ELR (cell line): ENCODE measurements around the gene TUBGCP6.

Source experiments
- DNase-seq: peaks from one replicate; pipeline ENCODE4 v3.0.0-alpha.2; 2015; ENCODE audit warnings: low read depth

Gene TUBGCP6

GRCh38 chr22:50226063-50226874 is 18.6 kb downstream of the TUBGCP6 start:
- no peak for DNase-seq

DNA sequence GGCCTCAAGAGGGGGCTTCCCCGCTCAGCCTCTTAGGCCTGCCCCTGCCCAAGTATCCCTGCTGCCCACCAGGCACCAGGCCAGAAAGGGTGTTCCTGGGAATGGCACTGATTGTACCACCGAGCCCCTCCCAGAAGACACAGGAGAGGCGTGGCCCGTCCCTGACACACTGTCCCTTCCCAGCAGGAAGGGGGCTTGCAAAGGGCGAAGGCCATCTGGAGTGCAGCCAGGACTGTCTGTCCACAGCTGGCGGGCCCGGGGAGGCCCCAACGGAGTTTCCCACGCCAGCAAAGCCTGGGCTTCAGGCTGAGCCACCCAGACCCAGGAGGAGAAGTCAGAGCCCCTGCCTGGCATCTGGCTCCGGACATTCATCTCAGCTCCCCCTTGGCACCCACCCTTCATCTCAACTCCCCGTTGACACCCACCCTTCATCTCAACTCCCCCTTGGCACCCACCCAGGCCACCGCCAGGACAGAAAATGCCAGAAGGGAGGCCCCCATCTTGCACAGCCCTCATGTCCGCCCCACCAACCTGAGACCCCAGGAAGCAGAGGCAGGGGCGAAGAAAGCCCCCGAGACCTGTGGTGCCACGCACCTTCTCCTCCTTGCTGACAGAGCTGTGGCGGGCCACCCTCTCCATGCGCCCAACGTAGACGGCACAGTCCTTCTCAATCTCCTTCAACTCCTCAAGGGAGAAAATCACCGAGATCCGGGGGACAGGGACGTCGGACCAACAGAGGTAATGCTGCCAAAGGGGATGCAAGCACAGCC is 19.4 kb downstream of the TUBGCP6 start:
- DNase-seq: no peak

DNA sequence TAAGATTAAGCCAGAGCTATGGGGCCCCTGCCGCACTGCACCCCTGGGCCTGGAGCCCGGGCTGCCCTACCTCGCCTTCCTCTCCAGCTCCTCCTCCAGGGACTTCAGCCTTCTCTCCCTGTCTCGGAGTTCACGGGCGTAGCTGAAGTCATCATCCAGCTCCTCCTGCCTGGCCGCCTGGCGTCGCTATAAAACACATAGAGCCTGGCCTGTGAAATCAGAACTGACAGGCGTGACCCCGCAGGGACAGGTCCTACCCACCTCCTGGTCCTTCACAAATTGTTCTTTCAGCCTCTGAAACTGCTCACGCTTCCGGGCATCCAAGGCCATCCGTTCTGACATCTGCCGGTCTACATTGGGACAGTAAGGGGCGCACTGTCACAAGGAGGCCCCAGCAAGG is 20.8 kb downstream of the TUBGCP6 start:
- DNase-seq: no peak

DNA sequence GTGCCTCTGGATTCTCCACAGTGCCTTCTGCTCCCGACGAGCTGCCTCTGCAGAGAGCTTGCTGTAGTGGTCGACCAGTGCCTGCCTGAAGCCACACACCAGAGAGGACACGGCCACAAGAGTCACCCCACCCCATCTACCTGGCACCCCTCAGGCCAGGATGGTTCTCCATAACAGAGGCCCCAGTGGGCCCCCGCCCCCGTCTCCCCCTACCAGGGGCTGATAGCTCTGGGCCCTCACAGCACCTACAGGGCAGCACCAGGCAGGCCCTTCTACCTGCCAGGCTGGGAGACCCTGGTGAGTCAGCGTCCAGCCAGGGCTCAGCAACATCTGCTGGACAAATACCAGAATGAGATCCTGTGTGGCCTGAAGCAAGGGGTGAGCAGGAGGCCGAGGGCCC is 22.3 kb downstream of the TUBGCP6 start:
- no peak for DNase-seq

GRCh38 chr22:50221410-50222300 is 23.2 kb downstream of the TUBGCP6 start:
- no peak for DNase-seq

DNA sequence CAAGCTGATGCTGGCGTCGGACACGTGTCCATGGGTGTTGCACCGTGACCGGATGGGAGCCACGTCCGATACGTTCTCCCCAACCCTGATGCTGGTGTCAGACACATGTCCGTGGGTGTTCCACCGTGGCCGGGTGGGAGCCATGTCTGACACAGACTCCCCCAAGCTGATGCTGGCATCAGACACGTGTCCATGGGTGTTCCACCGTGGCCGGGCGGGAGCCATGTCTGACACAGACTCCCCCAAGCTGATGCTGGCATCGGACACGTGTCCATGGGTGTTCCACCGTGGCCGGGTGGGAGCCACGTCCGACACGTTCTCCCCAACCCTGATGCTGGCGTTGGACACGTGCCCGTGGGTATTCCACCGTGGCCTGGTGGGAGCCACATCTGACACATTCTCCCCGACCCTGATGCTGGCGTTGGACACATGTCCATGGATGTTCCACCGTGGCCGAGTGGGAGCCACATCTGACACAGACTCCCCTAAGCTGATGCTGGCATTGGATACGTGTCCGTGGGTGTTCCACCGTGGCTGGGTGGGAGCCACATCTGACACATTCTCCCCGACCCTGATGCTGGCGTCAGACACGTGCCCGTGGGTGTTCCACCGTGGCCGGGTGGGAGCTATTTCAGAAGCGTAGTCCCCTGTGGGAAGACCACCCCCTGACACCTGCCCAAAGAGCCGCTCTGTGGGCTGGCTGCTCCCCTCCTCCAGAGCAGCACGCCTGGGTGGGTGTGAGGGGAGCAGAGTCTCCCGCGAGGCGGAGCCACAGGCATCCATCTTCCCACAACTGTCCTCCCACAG is 24.0 kb downstream of the TUBGCP6 start:
- no peak for DNase-seq

- no peak for DNase-seq
Measured at GRCh38 chr22:50219800-50220602, 24.8 kb downstream of the TUBGCP6 start.

- DNase-seq: peak; percentile 38
Measured at GRCh38 chr22:50218996-50219727, 25.7 kb downstream of the TUBGCP6 start.

DNA sequence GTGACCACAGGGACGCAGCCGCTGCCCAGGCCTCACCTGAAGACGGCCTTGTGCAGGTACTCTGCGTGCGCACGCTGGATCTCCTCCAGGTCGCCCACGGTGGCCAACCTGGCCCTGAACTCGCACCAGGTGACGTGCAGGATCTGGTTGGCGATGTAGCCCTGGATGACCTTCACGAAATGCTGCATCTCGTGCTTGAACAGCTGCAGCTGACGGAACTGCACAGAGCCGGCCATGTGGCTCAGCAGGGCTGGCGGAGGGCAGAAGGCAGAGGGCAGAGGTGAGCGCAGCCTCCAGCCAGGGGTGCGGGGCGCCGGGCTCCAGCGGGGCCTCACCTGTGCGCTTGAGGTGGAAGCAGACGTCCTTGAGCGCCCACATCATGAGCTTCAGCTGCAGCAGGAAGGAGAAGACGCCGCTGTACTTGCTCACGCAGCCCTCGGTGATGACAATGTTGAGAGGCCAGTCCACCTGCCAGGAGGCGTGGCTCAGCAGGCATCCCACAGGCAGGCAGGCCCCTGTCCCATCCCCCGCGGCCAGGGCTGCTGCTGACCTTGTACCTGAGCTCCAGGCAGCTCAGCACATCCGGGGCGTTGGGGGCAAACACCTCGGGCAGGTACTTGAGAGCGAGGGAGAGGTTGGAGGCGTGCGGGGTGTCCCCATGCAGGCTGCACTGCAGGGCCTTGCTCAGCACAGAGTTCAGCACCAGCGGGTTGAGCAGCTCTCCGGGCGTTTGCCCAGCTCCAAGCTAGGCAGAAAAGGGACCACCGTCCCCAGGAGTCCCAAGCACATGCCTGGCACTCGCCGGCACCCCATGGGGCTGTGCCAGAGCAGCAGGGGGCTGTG is 26.4 kb downstream of the TUBGCP6 start:
- DNase-seq: no peak

GRCh38 chr22:50217543-50218152 is 27.2 kb downstream of the TUBGCP6 start:
- no peak for DNase-seq

DNA sequence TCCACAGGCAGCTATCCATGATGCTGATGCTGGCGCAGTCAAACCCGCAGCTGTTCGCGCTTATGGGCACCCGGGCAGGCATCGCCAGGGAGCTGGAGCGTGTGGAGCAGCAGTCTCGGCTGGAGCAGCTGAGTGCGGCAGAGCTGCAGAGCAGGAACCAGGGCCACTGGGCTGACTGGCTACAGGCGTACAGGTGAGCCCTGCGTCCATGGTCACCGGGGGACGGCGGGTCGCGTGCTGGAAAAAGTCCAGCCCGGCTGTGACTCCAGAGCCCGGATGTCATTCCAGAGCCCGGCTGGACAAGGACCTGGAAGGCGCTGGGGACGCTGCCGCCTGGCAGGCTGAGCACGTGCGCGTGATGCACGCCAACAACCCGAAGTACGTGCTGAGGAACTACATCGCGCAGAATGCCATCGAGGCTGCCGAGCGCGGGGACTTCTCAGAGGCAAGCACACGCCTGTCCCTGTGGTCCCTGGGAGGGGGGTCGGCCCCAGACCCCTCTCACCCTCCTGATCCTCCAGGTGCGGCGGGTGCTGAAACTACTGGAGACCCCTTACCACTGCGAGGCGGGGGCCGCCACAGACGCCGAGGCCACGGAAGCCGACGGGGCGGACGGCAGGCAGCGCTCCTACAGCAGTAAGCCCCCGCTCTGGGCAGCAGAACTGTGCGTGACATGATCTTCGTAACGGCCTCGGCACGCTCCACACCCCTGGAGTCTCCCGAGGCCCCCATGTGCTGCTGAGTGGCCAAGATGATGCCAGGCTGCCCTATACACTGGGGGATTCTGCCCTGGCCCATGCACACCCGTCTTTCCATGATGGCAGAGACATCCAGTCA is 27.9 kb downstream of the TUBGCP6 start:
- DNase-seq: no peak

DNA sequence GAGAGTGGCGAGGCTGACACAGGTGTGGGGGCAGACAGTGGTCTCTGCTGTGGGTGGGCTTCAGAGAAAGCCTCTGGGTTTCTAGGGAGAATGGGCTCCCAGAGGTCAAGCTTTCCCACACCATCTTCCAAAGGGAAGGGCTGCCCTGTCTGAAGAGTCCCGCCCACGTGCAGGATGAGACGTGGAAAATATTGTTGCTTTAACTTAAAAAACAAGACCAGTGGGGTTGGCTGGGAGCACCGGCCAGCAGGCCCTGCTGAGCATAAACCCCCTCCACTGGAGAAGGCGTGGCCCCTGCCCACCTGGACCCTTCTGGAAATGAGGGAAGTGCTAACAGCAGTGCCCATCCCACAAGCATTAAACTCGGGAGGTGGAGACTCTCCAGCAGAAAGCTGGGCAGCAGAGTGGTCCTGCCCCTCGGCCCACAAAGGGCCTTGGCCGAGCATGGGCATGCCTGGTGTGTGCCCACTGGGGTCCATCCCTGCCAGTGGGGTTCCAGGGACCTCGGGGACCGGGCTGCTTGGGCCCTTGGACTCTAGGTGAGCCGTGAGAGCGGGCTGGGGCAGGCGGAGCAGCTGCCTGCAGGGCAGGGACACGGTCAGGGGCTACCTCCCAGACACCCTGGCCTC is 28.7 kb downstream of the TUBGCP6 start:
- DNase-seq: no peak

- no peak for DNase-seq
Measured at GRCh38 chr22:50215297-50216054, 29.3 kb downstream of the TUBGCP6 start.

GRCh38 chr22:50213263-50213662 is 31.6 kb downstream of the TUBGCP6 start:
- no peak for DNase-seq

DNA sequence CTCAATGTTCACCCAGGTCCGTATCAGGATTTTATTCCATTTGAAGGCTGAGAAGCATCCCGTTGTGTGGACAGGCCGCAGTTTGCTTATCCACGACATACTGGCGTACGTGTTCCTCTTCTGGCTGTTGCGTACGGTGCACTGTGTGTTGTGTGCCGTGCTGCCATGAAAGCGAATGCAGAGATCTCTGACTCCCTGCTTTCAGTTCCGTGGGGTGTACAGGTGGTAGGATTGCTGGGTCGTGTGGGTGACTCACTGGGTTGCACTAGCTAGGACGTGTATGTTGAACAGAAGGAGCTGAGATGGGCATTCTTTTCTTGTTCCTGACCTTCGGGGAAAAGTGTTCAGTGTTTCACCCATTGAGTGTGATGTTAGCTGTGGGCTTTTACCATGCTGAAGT is 33.7 kb downstream of the TUBGCP6 start:
- no peak for DNase-seq

DNA sequence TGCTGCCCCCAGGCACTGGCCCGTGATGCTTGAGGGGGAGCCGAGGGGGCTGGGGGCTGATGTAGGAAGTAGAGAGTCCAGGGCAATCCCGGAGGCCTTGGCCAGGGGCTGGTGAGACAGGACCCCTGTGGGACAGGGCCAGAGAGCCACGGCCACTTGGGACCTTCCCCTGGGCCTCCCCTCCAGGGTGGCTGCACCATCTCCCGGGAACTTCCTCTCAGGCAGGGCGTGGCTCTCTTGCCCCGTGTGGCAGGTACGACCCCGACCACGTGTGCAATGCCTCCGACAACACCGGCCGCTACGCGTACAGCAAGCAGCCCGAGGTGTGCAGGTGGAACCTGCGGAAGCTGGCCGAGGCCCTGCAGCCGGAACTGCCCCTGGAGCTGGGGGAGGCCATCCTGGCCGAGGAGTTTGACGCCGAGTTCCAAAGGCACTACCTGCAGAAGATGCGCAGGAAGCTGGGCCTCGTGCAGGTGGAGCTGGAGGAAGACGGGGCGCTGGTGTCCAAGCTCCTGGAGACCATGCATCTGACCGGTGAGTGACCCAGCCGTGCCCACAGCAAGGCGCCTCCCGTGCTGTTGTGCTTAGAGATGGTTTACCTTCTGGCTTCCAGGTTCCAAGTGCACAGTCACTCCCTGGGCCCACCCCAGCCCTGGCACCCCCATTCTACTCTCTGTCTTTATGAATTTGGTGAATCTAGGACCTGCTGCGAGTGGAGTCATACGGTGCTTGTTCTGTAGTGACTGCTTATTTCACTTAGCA is 34.3 kb downstream of the TUBGCP6 start:
- no peak for DNase-seq
